Brain microvascular endothelial cell (primary cell): Measurements from ENCODE around the gene DUSP28.

Experiments
- DNase-seq: peaks from one replicate; pipeline ENCODE4 v3.0.0-alpha.2; 2020
- H3K27ac ChIP-seq: fragments of 250-450 bp; sonication (Bioruptor Pico); 2 replicates; pipeline ENCODE4 v1.5.1; 2020; ENCODE audit warnings: mild to moderate bottlenecking, moderate library complexity
- H3K27me3 ChIP-seq: fragments of 250-450 bp; sonication (Bioruptor Pico); replicated peaks from 2 replicates; pipeline ENCODE4 v1.5.1; 2020; ENCODE audit warnings: mild to moderate bottlenecking
- H3K36me3 ChIP-seq: fragments of 250-450 bp; sonication (Bioruptor Pico); replicated peaks from 2 replicates; pipeline ENCODE4 v1.5.1; 2020; ENCODE audit warnings: mild to moderate bottlenecking
- H3K4me3 ChIP-seq: 2 replicates; pipeline ENCODE4 v1.5.1; 2011; ENCODE audit warnings: low read depth, mild to moderate bottlenecking, control low read depth, low read length, moderate library complexity
- CTCF ChIP-seq: IDR thresholded peaks from 2 replicates; pipeline ENCODE4 v1.5.1; 2011; ENCODE audit warnings: low read depth, mild to moderate bottlenecking, moderate library complexity, low read length, control low read depth, inconsistent platforms; ENCODE audit errors: missing control alignments
- in situ Hi-C: cut with HindIII; loops from 2 replicates; pipeline ENCODE4 v1.10.0; 2017; ENCODE audit warnings: low sequenced_read_pairs, low pct_ligation_motif_present

Gene DUSP28

GRCh38 chr2:240573516-240574385 lies 13.6 kb downstream of the DUSP28 start:
- Histone ChIP-seq H3K4me3 (no peak overlapping the region), H3K27me3 (no peaks in the 10 kb centered on the region), H3K27ac (no peak overlapping the region), H3K36me3 (peaks cover 24% of the 10 kb centered on the region)
- no peak for DNase-seq
- no peak for TF ChIP-seq CTCF
- in situ Hi-C loops, result no loop called here

GRCh38 chr2:240574386-240575100 lies 14.4 kb downstream of the DUSP28 start:
- no peak overlapping the region for H3K27ac ChIP-seq
- no peak overlapping the region for H3K4me3 ChIP-seq
- TF ChIP-seq CTCF, result no peak
- H3K27me3 ChIP-seq, result no peaks in the 10 kb centered on the region
- in situ Hi-C loops, result no loop called here
- H3K36me3 ChIP-seq, result peaks cover 24% of the 10 kb centered on the region
- no peak for DNase-seq

- Histone ChIP-seq H3K4me3 (no peak overlapping the region), H3K36me3 (peaks cover 24% of the 10 kb centered on the region), H3K27me3 (no peaks in the 10 kb centered on the region), H3K27ac (no peak overlapping the region)
- TF ChIP-seq CTCF, result no peak
- in situ Hi-C loops, result no loop called here
- DNase-seq, result no peak
These were observed 15.2 kb downstream of the DUSP28 start for GRCh38 chr2:240575101-240575965.

- Histone ChIP-seq H3K27me3 (no peaks in the 10 kb centered on the region), H3K27ac (no peak overlapping the region), H3K4me3 (no peak overlapping the region), H3K36me3 (peaks cover 24% of the 10 kb centered on the region)
- no peak for TF ChIP-seq CTCF
- no peak for DNase-seq
- in situ Hi-C loops, result no loop called here
These were observed 15.9 kb downstream of the DUSP28 start for GRCh38 chr2:240576036-240576435.

GRCh38 chr2:240576436-240577205 lies 16.5 kb downstream of the DUSP28 start:
- no peak for TF ChIP-seq CTCF
- DNase-seq, result no peak
- no peak overlapping the region for H3K4me3 ChIP-seq
- in situ Hi-C loops, result no loop called here
- peaks cover 24% of the 10 kb centered on the region for H3K36me3 ChIP-seq
- no peaks in the 10 kb centered on the region for H3K27me3 ChIP-seq
- no peak overlapping the region for H3K27ac ChIP-seq
